Cardiac muscle cell (in vitro differentiated cells and primary cell): ENCODE results near the gene DOCK1. TPM values are rescaled to one million over a fixed set of nuclear protein-coding genes. Genes with fewer than 3 reads are reported as not detected.

Source experiments
- DNase-seq, 2 donors: peaks; one replicate each; pipeline versions ENCODE4 v3.0.0 to v3.0.0-alpha.2; 2010 to 2017; ENCODE audit warnings: low read depth in 1 of 2, low spot score in 1 of 2
- H3K27ac ChIP-seq: fragments of 200-600 bp; sonication (generic); 2 replicates; pipeline ENCODE4 v1.5.1; 2016
- H3K27me3 ChIP-seq: fragments of 200-600 bp; sonication (generic); 2 replicates; pipeline ENCODE4 v1.6.0; 2016; ENCODE audit warnings: control low read depth
- H3K36me3 ChIP-seq: fragments of 200-600 bp; sonication (generic); 2 replicates; pipeline ENCODE4 v1.5.1; 2016; ENCODE audit warnings: control low read depth
- H3K4me1 ChIP-seq: fragments of 200-600 bp; sonication (generic); 2 replicates; pipeline ENCODE4 v1.8.1; 2017; ENCODE audit warnings: low read depth, mild to moderate bottlenecking, mixed run types
- H3K4me3 ChIP-seq: fragments of 200-600 bp; sonication (generic); 2 replicates; pipeline ENCODE4 v1.5.1; 2016; ENCODE audit warnings: mild to moderate bottlenecking
- H3K9me3 ChIP-seq: fragments of 200-600 bp; sonication (generic); 2 replicates; pipeline ENCODE4 v1.5.1; 2017; ENCODE audit warnings: low read depth, mild to moderate bottlenecking, control low read depth
- polyA plus RNA-seq: library from polyadenylated mRNA; unstranded; fragments of >200 nt; fragmentation: Nextera tagmentation; extraction: Ambion mirVana; gene quantifications from 2 replicates; pipeline ENCODE4 v1.2.1, GENCODE V29; 2016
- total RNA-seq: library from RNA; depleted of rRNA; stranded (reverse); fragments of >200 nt; gene quantifications from 2 replicates; pipeline ENCODE4 v1.2.3, GENCODE V29; 2016
- TF ChIP-seq, protein P1 (sequence below): IDR thresholded peaks from 2 replicates; pipeline ENCODE4 v1.5.1; 2012; ENCODE audit warnings: low read depth, mild to moderate bottlenecking, low read length

The DOCK1 gene
- total and polyA plus RNA-seq, 2 experiments from 2014 or later: 15.0 to 30.6 TPM

DNA sequence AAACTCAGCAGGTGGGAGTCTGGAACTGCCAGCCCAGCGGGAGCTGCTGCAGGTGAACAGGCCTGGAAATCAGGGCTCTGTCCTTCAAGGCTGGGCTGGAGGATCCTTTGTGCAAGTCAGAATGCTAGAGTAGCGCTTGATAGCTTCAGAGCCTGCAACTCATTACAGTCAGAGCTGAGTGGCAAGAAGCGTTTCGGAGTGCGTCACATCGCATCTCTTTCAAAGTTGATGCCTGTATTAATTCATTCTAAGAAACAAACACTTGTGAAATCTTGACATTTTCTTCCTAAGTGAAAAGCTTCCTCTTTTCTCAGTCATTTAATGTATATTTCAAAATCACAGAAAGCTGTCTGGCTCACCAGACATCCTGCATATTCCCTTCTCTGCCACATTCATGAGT lies 522.7 kb downstream of the DOCK1 start:
- Histone ChIP-seq H3K4me1 (peaks cover 11% of the 10 kb centered on the region), H3K36me3 (peaks cover 4% of the 10 kb centered on the region), H3K27ac (no peak overlapping the region), H3K4me3 (no peak overlapping the region), H3K9me3 (no peaks in the 10 kb centered on the region), H3K27me3 (no peaks in the 10 kb centered on the region)
- TF ChIP-seq, protein P1, sequence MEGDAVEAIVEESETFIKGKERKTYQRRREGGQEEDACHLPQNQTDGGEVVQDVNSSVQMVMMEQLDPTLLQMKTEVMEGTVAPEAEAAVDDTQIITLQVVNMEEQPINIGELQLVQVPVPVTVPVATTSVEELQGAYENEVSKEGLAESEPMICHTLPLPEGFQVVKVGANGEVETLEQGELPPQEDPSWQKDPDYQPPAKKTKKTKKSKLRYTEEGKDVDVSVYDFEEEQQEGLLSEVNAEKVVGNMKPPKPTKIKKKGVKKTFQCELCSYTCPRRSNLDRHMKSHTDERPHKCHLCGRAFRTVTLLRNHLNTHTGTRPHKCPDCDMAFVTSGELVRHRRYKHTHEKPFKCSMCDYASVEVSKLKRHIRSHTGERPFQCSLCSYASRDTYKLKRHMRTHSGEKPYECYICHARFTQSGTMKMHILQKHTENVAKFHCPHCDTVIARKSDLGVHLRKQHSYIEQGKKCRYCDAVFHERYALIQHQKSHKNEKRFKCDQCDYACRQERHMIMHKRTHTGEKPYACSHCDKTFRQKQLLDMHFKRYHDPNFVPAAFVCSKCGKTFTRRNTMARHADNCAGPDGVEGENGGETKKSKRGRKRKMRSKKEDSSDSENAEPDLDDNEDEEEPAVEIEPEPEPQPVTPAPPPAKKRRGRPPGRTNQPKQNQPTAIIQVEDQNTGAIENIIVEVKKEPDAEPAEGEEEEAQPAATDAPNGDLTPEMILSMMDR: no peak
- no peak for DNase-seq

DNA sequence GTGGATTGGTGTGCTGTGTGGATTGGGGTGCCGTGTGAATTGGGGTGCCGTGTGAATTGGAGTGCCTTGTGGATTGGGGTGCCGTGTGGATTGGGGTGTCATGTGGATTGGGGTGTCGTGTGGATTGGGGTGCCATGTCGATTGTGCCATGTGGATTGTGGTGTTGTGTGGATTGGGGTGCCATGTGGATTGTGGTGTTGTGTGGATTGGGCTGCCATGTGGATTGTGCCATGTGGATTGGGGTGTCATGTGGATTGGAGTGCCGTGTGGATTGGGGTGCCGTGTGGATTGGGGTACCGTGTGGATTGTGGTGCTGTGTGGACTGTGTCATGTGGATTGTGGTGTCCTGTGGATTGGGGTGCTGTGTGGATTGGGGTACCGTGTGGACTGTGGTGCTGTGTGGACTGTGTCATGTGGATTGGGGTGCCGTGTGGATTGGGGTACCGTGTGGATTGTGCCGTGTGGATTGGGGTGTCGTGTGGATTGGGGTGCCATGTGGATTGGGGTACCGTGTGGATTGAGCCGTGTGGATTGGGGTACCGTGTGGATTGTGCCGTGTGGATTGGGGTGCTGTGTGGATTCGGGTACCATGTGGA lies 523.3 kb downstream of the DOCK1 start:
- Histone ChIP-seq H3K4me1 (peaks cover 10% of the 10 kb centered on the region), H3K27ac (no peak overlapping the region), H3K36me3 (peaks cover 4% of the 10 kb centered on the region), H3K27me3 (no peaks in the 10 kb centered on the region), H3K4me3 (no peak overlapping the region), H3K9me3 (no peaks in the 10 kb centered on the region)
- no peak for DNase-seq
- TF ChIP-seq, protein P1: no peak

DNA sequence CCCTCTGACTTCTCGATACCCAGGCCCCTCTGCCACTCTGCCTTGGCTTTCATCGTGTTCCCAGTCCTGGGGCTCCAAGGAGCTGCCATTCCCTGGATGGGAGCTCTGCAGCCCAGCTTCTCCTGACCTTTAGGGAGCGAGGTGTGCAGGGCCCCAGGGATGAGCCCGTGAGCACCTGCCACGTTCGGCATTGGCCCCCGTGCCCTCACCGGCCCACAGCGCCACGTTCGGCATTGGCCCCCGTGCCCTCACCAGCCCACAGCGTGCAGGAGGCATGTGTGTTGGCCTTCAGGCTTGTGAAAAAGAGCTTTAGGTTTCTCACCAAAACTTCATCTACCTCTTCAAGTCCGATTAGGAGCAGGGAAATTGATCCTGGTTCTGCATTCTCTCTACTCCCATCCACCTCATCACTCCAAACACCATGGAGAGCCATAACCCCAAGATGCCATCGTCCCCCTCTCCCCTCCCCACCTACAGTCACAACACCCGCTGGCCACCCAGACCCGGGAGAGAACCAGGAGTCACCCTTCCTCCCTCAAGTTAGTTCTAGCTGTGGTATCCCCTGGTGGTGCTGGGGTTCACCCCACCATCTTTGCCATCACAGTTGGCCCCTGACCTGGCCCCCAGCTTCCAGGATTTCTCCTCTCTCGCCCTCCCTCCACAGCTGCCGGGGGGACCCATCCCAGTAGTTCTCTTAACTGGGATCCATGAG lies 524.5 kb downstream of the DOCK1 start:
- no peak overlapping the region for H3K4me3 ChIP-seq
- peaks cover 4% of the 10 kb centered on the region for H3K36me3 ChIP-seq
- TF ChIP-seq, protein P1: no peak
- no peaks in the 10 kb centered on the region for H3K9me3 ChIP-seq
- H3K27ac ChIP-seq: no peak overlapping the region
- no peaks in the 10 kb centered on the region for H3K27me3 ChIP-seq
- H3K4me1 ChIP-seq: no peaks in the 10 kb centered on the region
- no peak for DNase-seq

DNA sequence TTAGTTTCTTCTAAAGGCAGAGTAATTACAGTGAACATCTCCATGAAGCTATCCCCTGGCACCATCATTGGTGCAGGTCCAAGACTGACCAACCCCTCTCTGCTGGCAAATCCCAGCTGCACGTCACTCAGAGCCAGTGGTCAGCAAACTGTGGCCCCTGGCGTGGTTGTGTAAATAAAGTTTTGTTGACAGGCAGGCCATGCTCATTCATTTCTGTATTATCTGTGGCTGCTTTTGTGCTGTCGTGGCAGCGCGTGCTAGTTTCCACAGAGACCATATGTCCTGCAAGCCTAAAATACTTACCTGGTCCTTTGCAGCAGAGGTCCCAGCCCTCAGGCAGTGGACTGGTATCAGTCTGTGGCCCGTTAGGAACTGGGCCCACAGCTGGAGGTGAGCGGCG lies 526.3 kb downstream of the DOCK1 start:
- DNase-seq: no peak
- Histone ChIP-seq H3K27ac (no peak overlapping the region), H3K4me3 (no peak overlapping the region), H3K4me1 (no peaks in the 10 kb centered on the region), H3K36me3 (no peaks in the 10 kb centered on the region), H3K27me3 (no peaks in the 10 kb centered on the region), H3K9me3 (no peaks in the 10 kb centered on the region)
- TF ChIP-seq, protein P1: no peak

DNA sequence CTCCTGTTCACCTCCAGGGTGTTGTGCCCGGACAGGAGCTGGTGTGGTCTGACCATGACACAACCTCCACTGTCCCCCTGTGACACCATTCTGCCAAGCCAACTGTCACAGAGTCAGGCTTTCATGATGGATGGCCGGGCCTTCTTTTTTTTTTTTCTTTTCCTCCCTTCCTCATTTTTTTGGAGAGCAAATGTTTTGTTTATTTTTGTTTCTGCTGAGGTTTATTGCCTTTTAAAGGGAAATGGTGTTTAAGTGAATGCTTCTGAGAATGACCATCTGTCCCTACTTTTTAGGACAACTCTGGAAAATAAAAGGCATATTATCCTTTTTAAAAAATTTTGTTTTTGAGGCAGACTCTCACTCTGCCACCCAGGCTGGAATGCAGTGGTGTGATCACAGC lies 528.8 kb downstream of the DOCK1 start:
- H3K4me1 ChIP-seq: no peaks in the 10 kb centered on the region
- H3K27me3 ChIP-seq: no peaks in the 10 kb centered on the region
- H3K36me3 ChIP-seq: no peaks in the 10 kb centered on the region
- H3K27ac ChIP-seq: no peak overlapping the region
- no peak for DNase-seq
- TF ChIP-seq, protein P1: no peak
- no peak overlapping the region for H3K4me3 ChIP-seq
- no peaks in the 10 kb centered on the region for H3K9me3 ChIP-seq
